Occipital lobe (tissue), 2 donors: ENCODE data around the gene LDLRAD4. TPM values are rescaled to one million over a fixed set of nuclear protein-coding genes. Genes with fewer than 3 reads are reported as not detected.
A peak's percentile ranks its signal among the peaks of the same experiment; 100 is the strongest.
"Not testable (repeated sequence)": the region's sequence is repeated elsewhere in the genome, so short reads cannot be mapped to it uniquely, and the experiment has no call there.

Experiments
- DNase-seq: peaks from one replicate; lab custom pipeline; 2025; lab: John Stamatoyannopoulos, UW
- total RNA-seq: library from RNA; depleted of rRNA; stranded (reverse); fragments of >200 nt; gene quantifications from one replicate; pipeline ENCODE4 v1.2.3, GENCODE V29; 2014

The LDLRAD4 gene
- total RNA-seq, 1 donor from 2014 or later: 129 TPM

DNA sequence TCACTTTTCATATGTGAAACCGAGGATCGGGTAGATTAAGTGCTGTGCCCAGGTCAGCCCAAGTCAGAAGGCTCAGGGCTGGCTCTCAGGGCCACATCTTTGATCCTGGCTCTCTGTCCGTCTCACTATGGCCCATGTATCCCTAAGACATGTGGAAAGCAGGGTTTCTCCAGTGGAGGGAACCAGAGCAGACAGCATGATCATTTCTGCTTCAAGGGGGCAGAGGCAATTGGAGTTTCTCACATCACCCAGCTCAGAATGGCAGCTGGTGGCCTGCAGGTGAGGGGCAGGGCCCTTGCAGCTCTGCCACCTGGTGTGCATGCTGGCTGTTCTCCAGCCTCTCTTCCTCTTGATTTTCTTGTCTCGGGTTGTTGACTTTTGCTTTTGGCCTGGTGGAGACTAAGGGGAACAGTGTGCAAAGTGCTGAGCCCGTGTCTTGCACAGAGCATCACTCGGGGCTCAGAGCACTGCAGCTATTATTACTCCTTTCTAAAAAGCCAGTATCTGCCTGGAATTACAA, 27.0 kb downstream of the LDLRAD4 start:
- DNase-seq: no peak

DNA sequence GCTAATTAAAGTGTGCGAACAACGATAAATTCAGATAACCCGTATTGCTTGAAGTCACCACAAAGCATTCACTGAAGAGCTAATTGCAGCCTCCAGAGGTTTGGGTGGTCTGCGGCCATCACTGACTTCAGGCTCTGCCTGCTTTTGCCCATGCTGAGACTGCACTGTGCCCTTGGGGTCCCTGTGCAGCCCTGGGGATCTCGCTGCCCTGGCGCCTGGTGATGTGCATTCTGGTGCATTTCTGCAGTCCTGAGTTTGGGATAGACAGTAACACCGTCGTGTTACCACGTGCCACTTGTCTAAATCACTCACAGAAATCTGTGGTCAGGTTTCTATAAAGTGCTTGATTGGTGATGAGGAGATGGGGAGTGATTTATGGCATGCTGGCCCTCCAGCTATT, 27.6 kb downstream of the LDLRAD4 start:
- DNase-seq: no peak

DNA sequence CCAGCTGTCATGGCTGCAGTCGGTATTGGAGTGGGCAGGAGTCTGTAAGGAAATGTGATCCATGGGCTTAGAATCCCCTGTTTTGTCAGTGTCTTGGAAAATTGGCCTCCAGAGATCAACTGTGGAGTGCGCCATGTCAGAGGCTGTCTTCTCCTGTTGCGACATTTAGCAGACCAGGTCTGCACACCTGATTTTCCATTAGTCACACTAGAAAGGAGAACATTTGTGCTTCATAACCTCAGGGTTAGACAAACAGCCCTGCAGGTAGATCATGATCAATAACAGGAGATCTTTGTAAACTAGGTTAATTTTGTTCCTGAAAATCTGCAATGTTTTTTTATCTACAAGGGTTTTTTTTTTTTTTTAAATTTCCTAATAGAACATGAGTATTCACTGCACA, 28.0 kb downstream of the LDLRAD4 start:
- DNase-seq: no peak

DNA sequence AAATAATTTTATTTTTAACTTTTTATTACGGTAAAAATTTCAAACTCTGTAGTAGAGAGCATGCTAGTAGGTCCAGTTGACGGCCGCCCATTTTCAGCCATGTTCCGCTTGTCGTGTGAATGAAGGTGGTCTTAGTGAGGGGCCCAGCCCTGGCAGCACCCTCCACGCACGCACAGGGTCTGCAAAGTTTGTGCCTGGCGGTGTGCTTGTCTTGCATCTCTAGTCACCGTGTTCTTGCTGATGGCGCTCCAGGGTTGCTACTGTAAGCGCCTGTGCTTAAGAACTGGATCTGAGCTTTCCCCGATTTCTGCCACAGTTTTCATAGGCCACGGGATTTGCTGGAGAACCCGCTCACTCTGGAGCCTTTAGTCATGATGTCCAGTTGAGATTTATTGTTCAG, 28.9 kb downstream of the LDLRAD4 start:
- DNase-seq: no peak

DNA sequence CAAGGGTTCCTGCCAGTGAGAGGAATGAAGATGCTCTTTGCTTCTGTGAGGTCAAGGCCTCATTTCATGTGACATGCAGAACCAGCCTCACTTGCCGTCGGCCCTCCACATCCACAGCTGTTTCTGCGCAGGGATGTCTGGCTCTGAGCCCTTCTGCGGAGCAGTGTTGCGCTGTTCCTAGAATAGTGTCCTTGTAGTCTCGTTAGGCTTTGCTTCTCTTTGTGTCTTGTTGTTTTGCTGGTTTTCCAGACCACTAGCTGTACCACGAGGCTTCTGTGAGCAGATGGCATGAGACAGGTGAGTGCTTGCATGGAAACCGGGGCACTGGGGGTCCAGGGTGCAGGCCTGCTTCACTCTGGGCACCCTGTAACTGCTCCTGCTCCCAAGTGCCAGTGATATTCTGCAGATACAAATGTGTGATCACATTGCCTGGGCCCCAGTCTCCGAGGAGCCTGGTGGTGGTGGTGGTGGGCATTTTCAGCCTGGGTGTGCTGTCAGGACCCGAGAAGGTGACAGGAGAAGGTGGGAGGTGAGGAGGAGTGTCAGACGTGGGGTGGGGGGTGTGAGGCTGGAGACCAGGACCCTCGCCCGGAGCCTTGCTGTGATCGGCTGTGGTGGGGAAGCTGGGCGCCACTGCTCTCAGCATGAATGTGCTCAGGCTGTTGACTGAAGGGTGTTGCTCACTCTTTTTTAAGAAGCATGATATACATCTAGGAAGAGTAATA, 34.3 kb downstream of the LDLRAD4 start:
- DNase-seq: peak; percentile 42

DNA sequence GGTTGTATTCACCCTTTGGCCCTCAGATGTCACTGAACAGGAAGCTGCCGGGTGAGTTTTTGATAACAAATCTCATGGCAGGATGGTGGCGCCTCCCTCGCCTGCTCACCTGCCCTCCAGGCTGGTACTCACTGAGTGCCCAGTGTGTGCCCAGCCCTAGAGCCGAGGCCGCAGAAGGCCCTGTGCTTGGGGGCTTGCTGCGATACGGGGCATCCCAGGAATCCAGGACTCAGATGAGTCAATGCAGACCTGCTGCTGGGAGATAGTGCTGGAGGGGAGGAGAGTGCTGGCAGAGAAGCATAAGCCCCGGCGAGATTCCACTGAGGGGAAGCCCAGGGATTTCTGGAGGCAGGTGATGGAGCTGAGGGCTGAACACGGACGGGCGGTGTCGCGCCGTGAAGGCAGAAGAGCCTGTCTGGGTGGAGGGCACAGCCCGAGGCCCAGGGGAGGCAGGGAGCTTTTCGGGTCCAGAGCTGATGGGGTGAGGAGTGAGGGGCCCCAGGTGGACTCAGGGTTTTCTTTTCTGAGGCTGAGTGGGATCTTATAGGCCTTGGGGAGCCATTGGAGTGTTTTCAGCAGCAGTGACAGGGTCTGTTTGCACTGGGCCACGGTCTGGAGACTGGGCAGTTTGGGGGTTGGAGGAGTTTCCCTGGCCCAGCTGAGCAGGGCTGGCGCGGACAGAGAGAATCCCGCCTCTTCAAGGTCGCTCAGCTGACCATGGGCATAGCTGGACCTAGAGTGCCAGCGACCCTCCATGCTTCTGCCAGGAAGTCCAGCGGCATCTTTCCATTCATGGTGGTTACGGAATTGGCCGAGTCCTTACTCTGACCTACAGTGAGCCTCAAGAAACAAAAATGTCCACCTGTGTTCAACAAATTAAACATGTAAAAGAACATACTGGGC, 35.5 kb downstream of the LDLRAD4 start:
- no peak for DNase-seq

DNA sequence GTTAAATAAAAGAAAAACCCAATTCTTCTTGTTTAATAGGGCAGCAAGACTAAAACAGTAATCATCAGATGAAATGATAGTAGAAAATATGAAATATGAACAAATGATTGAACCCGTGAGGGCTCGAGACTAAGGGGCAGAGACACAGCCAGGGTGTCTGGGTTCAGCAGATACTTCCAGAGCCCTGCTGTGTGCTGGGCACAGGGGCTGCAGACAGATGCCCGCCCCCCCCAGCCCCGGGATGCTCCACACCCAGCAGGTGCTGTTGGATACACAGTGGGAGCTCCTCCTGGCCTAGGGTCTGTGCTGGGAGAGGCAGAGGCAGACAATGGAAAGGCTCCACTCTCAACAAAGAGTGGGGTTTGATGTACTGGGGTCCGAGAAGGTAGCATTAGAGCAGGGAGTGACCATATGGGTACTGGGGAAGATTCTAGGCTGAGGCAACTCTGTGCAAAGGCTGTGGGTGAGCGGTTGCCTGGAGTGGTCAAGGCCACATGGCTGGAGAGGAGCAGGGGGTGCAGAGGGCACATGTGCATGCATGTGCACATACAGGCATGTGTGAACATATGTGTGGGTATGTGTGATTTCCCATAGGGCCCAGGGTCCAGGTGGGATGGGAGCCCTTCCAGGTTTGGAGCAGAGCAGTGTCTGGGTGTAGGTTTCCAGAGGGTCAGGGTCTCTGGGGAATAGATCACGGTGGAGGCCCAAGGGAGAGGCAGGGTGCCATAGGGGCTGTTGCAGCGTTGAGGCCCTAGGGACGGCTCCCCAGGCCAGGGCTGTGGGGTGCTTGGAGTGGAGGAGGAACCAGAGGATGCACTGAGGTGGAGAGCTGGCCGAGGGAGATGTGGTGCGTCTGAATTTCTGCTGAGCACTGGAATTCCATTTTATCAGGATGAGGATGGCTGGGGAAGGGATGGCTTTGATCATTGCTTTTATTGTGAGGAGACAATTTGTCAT, 36.7 kb downstream of the LDLRAD4 start:
- DNase-seq: no peak

DNA sequence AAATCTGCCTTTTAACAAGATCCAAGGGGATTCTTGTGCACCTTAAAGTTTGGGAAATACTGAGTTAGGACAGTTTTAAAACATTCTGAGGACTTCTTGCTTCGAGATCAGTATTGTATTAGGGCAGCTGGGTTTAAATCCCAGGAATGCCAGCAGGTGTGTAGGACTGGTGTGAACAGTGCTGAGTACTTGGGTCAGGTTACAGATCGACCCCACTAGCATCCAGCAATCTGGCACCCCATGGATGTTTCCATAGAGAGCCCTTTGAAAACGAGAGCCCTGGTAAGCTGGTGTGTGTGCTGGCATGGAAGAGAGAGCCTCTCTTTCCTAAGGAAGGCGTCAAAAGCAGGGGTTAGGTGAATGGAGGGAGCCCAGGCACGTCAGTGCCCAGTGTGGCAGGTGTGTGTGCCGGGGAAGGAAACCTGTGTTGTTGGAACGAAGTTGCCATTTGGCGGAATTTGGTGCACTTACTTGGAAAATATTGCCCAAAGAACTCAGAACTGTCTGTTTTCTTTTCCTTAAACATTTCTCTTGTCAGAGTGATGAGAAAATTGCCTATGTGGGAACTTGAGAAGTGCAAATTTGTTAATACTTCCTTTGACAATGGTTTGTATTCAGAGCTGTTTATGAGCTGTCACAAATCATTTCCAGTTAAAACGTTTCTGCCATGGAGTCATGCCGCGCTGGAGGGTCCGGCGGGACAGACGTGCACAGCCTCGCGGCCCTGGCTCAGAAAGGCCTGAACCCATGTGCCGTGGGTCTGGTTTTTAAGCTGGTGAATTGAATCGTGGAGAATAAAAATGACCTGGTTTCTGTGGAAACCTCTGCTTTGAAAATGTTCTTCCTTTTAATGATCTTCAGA, 38.1 kb downstream of the LDLRAD4 start:
- no peak for DNase-seq

DNA sequence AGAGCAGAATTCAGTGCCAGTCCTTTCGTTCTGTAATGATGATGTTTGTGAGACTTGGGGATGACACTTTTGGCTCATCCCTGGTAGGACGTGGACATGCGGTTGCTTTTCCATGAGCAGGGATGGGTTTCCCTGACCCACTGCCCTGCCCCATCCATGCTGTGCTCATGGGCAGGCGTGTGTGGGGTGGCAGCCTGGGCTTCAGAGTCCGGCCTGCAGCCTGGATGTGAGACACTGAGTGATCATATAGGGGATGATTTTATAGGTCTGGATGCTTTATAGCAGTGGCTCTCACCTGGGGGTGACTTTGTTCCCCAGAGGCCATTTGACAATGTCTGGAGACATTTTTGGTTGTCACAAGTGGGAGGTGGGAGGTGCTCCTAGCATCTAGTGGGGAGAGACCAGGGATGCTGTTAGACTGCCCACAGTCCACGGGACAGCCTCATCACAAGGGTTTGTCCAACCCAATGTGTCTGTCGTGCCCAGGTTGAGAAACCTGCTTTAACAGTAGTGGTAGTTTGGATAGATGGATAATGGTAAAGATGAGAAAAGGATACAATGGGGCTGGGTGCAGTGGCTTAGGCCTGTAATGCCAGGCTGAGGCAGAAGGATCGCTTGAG, 38.9 kb downstream of the LDLRAD4 start:
- no peak for DNase-seq

DNA sequence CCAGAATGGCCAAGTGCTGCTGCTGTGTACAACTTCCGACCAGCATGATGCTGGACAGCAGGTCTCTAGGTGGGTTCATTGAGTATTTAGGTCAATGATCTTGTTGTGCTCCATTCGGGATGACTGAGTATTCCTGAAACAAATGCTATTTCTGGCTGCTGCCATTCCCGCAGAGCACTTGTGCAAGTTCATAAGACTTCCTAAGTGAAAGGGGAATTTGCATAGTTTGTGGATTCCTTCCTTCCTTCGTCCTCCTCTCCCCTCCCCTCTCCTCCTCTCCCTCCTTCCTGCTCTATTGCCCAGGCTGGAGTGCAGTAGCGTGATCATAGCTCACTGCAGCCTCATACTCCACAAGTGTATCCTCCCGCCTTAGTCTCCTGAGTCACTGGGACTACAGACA, 40.4 kb downstream of the LDLRAD4 start:
- DNase-seq: no peak

DNA sequence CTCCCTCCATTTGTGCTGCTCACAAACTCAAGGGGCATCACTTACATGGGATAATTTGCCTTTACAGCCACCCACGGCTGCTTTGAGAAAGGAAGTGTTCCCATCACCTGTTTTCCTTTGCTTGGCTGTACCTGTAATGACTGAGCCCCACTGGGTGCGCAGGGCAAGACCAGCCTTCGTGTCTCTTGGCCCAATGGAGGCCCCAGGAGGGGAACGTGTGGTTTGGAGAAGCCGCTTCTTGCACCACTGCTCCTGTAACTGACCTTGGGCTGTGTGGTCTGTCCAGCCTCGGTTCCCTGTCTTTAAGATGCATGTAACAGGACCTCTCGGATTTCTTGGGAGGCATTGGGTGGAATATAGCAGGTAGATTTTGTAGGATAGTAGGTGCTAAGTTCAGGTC, 41.1 kb downstream of the LDLRAD4 start:
- no peak for DNase-seq

DNA sequence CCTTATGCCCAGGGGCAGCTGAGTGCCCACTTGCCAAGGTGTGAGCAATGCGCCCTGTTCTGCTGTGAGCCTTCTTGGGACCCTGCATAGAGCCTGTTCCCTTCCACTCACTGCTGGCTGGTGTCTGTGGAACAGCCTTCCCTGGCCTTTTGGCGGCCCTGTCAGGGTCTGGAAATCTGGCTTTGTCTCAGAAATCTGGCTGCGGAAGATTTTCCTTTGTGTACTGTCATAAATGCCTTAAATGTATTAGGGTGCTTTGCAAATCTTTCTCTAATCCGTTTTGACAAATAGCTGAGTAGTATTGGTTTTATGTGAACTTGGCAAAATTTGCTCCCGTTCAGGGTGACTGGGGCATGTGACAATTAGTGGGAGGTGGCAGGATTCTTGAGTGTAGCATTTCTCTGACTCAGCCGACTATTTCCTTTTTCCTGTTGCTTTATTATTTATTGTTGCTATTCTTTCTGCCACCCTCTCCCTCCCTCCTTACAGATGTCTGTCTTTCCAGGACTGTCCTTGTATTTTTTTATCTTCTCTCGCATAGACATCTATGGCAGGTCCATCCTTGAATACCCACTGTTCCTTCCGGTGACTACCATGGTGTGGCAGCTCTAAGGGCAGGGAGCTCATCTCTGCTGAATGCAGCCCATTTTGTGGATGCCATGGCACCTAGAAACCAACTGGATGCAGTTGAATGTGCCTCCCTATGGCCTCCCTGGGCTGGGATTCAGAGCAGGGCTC, 41.8 kb downstream of the LDLRAD4 start:
- no peak for DNase-seq

DNA sequence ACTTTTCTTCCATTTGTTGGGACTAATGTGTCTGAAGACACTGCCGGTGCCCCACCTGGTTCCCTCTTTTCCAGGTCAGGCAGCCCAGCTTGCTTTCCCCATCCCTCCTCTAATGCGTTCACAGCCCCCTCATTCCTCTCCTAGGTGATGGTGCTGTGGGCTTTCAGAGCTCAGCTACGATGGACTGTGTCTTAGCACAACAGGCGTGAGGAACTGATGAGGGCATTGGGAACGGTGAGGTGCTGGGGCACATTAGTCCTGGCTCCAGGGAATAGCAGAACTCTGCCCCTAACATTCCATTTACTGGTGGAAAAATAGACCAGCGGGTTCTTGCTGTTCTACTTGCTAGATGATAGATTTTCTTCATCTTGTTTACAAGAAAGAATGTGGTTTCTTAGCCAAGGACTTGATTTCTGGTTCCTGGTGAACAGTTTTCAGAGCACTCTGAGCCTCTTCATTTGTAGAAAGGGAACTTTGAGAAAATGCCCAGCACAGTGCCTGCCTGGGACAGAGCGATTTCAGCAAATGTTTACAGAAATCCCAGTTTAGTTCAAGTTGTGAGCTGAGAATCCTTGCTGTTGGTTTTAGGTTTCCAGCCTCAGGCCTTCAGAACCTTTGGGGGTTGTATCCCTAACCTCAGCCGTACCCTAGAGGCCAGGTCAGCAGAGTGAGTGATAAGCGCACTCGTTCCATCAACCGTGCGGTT, 42.5 kb downstream of the LDLRAD4 start:
- no peak for DNase-seq

DNA sequence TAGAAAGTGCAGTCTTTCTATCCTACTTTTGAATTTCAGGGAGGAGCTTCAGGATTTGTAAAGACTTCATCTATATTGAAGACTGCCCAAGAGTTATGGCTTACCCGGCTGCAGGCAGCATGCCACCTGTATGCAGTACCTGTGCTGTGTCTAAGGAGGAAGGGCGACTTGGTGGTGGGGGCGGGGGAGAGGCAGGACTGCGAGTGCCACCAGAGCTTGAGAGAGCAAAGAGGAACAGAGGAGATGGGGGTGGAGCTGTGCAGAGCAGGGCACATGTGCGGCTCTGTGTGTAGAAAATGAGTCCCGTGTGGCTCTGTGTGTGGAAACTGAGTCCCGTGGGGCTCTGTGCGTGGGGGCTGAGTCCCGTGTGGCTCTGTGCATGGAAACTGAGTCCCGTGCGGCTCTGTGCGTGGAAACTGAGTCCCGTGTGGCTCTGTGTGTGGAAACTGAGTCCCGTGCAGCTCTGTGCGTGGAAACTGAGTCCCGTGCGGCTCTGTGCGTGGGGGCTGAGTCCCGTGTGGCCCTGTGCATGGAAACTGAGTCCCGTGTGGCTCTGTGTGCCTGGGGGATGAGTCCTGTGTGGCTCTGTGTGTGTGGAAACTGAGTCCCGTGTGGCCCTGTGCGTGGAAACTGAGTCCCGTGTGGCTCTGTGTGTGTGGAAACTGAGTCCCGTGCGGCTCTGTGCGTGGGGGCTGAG, 43.2 kb downstream of the LDLRAD4 start:
- no peak for DNase-seq

DNA sequence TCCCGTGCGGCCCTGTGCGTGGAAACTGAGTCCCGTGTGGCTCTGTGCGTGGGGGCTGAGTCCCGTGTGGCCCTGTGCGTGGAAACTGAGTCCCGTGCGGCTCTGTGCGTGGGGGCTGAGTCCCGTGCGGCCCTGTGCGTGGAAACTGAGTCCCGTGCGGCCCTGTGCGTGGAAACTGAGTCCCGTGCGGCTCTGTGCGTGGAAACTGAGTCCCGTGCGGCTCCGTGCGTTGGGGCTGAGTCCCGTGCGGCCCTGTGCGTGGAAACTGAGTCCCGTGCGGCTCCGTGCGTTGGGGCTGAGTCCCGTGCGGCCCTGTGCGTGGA, 43.8 kb downstream of the LDLRAD4 start:
- DNase-seq: not testable (repeated sequence)

DNA sequence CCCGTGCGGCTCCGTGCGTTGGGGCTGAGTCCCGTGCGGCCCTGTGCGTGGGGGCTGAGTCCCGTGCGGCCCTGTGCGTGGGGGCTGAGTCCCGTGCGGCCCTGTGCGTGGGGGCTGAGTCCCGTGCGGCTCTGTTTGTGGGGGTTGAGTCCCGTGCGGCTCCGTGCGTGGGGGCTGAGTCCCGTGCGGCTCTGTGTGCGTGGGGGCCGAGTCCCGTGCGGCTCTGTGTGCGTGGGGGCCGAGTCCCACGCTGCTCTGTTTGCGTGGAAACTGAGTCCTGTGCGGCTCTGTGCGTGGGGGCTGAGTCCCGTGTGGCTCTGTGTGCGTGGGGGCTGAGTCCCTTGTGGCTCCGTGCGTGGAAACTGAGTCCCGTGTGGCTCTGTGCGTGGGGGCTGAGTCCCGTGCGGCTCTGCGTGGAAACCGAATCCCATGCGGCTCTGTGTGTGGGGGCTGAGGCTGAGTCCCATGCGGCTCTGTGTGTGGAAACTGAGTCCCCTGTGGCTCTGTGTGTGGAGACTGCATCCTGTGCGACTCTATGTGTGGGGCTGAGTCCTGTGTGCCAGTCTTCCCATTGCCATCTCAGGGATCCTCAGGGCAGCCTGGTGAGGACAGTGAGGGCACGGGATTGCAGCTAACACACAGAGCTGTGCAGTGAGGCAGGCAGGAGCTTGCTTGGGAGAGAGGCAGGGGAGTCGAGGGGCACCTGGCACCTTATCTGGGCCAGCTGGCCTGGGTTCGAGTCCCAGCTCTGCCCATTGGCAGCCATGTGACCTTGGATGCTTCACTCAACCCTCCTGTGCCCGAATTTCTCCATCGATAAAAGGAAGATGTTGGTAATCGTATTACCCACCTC, 44.5 kb downstream of the LDLRAD4 start:
- no peak for DNase-seq
